K562 (cell line): Measurements from ENCODE around the gene TESK2. TPM values are rescaled to one million over a fixed set of nuclear protein-coding genes. Genes with fewer than 3 reads are reported as not detected.

ENCODE experiments used
- ARNT ChIP-seq, 2 experiments: fragments of 450-650 bp; IDR thresholded peaks; 2 replicates each; pipeline ENCODE4 v1.6.1; 2016; ENCODE audit warnings: mild to moderate bottlenecking in 1 of 2
- CHAMP1 ChIP-seq: fragments of 450-650 bp; IDR thresholded peaks from 2 replicates; pipeline ENCODE4 v1.6.1; 2016; ENCODE audit warnings: mild to moderate bottlenecking
- CREB5 ChIP-seq: fragments of 250-450 bp; sonication (Bioruptor Pico); IDR thresholded peaks from 2 replicates; pipeline ENCODE4 v1.5.0; 2020; ENCODE audit warnings: mild to moderate bottlenecking
- EWSR1 ChIP-seq: fragments of 450-650 bp; IDR thresholded peaks from 2 replicates; pipeline ENCODE4 v1.6.1; 2018; ENCODE audit warnings: borderline replicate concordance, mild to moderate bottlenecking, low read depth, moderate library complexity; ENCODE audit not compliant: partially characterized antibody
- KLF1 ChIP-seq: fragments of 450-650 bp; IDR thresholded peaks from 2 replicates; pipeline ENCODE4 v1.6.1; 2016; ENCODE audit warnings: missing genetic modification characterization, missing compliant biosample characterization
- MAFG ChIP-seq: fragments of 450-650 bp; conservative IDR thresholded peaks from 2 replicates; pipeline ENCODE4 v1.6.1; 2016; ENCODE audit warnings: missing genetic modification characterization, missing compliant biosample characterization
- MAX ChIP-seq: sonication (generic); formaldehyde crosslinking; IDR thresholded peaks from 2 replicates; pipeline ENCODE4 v1.9.0; 2022; ENCODE audit warnings: mild to moderate bottlenecking, missing genetic modification reagents
- MBD2 ChIP-seq: sonication (generic); IDR thresholded peaks from 2 replicates; pipeline ENCODE4 v1.6.1; 2016; ENCODE audit warnings: low read depth, borderline replicate concordance
- MTA1 ChIP-seq: fragments of 450-650 bp; IDR thresholded peaks from 2 replicates; pipeline ENCODE4 v1.6.1; 2017; ENCODE audit warnings: borderline replicate concordance
- MXI1 ChIP-seq: IDR thresholded peaks from 2 replicates; pipeline ENCODE4 v1.6.1; 2011; ENCODE audit warnings: low read depth, mild to moderate bottlenecking, improper control_type of control experiment, low read length
- POLR2AphosphoS5 ChIP-seq: IDR thresholded peaks from 2 replicates; pipeline ENCODE4 v1.6.1; 2011; ENCODE audit warnings: mild to moderate bottlenecking, low read depth, low read length, moderate library complexity; ENCODE audit not compliant: control insufficient read depth, insufficient read depth
- PURB ChIP-seq: sonication (generic); formaldehyde crosslinking; IDR thresholded peaks from 2 replicates; pipeline ENCODE4 v1.9.0; 2021; ENCODE audit warnings: low read depth, mild to moderate bottlenecking, missing genetic modification reagents
- RBM14 ChIP-seq: fragments of 200-400 bp; formaldehyde crosslinking; IDR thresholded peaks from 2 replicates; pipeline ENCODE4 v1.6.1; 2018; ENCODE audit warnings: low read depth, mild to moderate bottlenecking, low read length, moderate library complexity, borderline replicate concordance; ENCODE audit not compliant: insufficient read depth
- SIN3A ChIP-seq, 2 experiments: fragments of 150-350 bp in 1 of 2; IDR thresholded peaks; 2 replicates each; pipeline ENCODE4 v1.6.1; 2011 to 2016; ENCODE audit warnings: borderline replicate concordance in 2 of 2, low read depth in 2 of 2, low read length in 2 of 2, mild to moderate bottlenecking in 2 of 2, moderate library complexity in 2 of 2; ENCODE audit not compliant: control insufficient read depth in 1 of 2
- STAT5A ChIP-seq: IDR thresholded peaks from 2 replicates; pipeline ENCODE4 v1.6.1; 2012; ENCODE audit warnings: low read length, inconsistent platforms, borderline replicate concordance
- TEAD1 ChIP-seq, 2 experiments: fragments of 450-650 bp in 1 of 2; sonication (generic) in 1 of 2; formaldehyde crosslinking; IDR thresholded peaks; 2 replicates each; pipeline versions ENCODE4 v1.4.0 to v1.8.0; 2020 to 2022; ENCODE audit warnings: mild to moderate bottlenecking in 2 of 2, missing genetic modification reagents in 1 of 2
- XRCC4 ChIP-seq: IDR thresholded peaks from one replicate; pipeline ENCODE4 v1.6.1; 2011; ENCODE audit not compliant: insufficient read depth, insufficient read length; ENCODE audit errors: extremely low read depth
- XRCC5 ChIP-seq: fragments of 200-400 bp; formaldehyde crosslinking; IDR thresholded peaks from 2 replicates; pipeline ENCODE4 v1.6.1; 2017; ENCODE audit warnings: low read depth, mild to moderate bottlenecking, low read length
- ZHX1 ChIP-seq: fragments of 150-350 bp; conservative IDR thresholded peaks from 2 replicates; pipeline ENCODE4 v1.6.1; 2014; ENCODE audit warnings: low read length
- ZNF408 ChIP-seq: fragments of 250-450 bp; sonication (Bioruptor Pico); IDR thresholded peaks from 2 replicates; pipeline ENCODE4 v1.4.0; 2020; ENCODE audit warnings: low read depth, mild to moderate bottlenecking, moderate library complexity
- ZNF444 ChIP-seq: fragments of 250-450 bp; sonication (Bioruptor Pico); IDR thresholded peaks from 2 replicates; pipeline ENCODE4 v1.4.0; 2020; ENCODE audit warnings: mild to moderate bottlenecking, moderate library complexity
- ZNF695 ChIP-seq: fragments of 450-650 bp; formaldehyde crosslinking; IDR thresholded peaks from 2 replicates; pipeline ENCODE4 v1.4.0; 2020; ENCODE audit warnings: mild to moderate bottlenecking, moderate library complexity
- polyA plus RNA-seq, 8 experiments: library from polyadenylated mRNA; depleted of rRNA in 4 of 8; stranded (reverse) in 5 of 8; unstranded in 3 of 8; fragments of >200 nt; fragmentation: Nextera tagmentation in 2 of 8; fragmentation: Illumina TruSeq in 1 of 8; extraction: Ambion mirVana in 2 of 8; extraction: Trizol in 1 of 8; gene quantifications; 2 replicates each; pipeline versions ENCODE4 v1.2.1 to v1.2.3, GENCODE V29; 2011 to 2014; ENCODE audit warnings: inconsistent platforms in 1 of 8, missing spikeins in 1 of 8
- total RNA-seq, 7 experiments: library from RNA; depleted of rRNA in 6 of 7; stranded (reverse); fragments of >200 nt in 6 of 7; fragmentation: Illumina TruSeq in 2 of 7; extraction: Trizol in 2 of 7; gene quantifications; 2 replicates each; pipeline versions ENCODE4 v1.2.1 to v1.2.3, GENCODE V29; 2011 to 2021; ENCODE audit warnings: low replicate concordance in 1 of 7

Gene TESK2
- total and polyA plus RNA-seq, 9 of the 15 experiments (the other 6 are each of a cell fraction or from before 2014, with no cell fraction given), result 1.6 to 5.3 (median 3.7) TPM

GRCh38 chr1:45410850-45411509 lies 80.0 kb downstream of the TESK2 start (continued):
- TF ChIP-seq RBM14 (no peak), TEAD1 (CRISPR knock-in tag; IDR thresholded peaks at IDR 0.05) (peak in 1 of 2 experiments; percentile 86; a peak in 2 of 4 replicates), XRCC4 (no peak), ZNF695 (CRISPR knock-in tag) (no peak), ZHX1 (no peak), EWSR1 (no peak), MAFG (tag) (peak; percentile 18; the same call in 1 of the 2 replicates), ARNT (IDR thresholded peaks at IDR 0.05) (no peak), MXI1 (no peak), POLR2AphosphoS5 (no peak), CREB5 (peak; percentile 60; the same call in 1 of the 2 replicates), XRCC5 (no peak), MTA1 (peak; percentile 2; the same call in 1 of the 2 replicates), MBD2 (no peak), SIN3A (IDR thresholded peaks at IDR 0.05; ENCODE audit: borderline replicate concordance in 2 of 2, control insufficient read depth in 1 of 2, low read depth in 2 of 2, low read length in 2 of 2) (no peak), PURB (CRISPR knock-in tag) (no peak), STAT5A (no peak), ZNF408 (no peak), ZNF444 (CRISPR knock-in tag) (no peak), MAX (CRISPR knock-in tag) (no peak), CHAMP1 (no peak), KLF1 (tag) (no peak)
